GM18951 (cell line): ENCODE measurements around the gene HMSD.
"Not testable (repeated sequence)": the region's sequence is repeated elsewhere in the genome, so short reads cannot be mapped to it uniquely, and the experiment has no call there.

Experiments used
- POLR2A ChIP-seq: IDR thresholded peaks from 4 replicates; pipeline ENCODE4 v1.6.1; 2011; ENCODE audit warnings: mild to moderate bottlenecking; ENCODE audit not compliant: insufficient read length, insufficient read depth; ENCODE audit errors: extremely low read depth
- in situ Hi-C: fragments of 300-500 bp; cut with MboI; formaldehyde crosslinking; loops from one replicate; pipeline ENCODE4 v1.12.0; 2022; ENCODE audit warnings: low sequenced_read_pairs, mixed read lengths, inconsistent platforms; ENCODE audit not compliant: unreplicated experiment

HMSD gene

GRCh38 chr18:63930773-63931354 is 18.2 kb upstream of the HMSD start:
- TF ChIP-seq POLR2A: no peak
- in situ Hi-C loops: no loop called here

GRCh38 chr18:63936156-63936931 is 12.8 kb upstream of the HMSD start:
- in situ Hi-C loops: no loop called here
- TF ChIP-seq POLR2A: no peak

DNA sequence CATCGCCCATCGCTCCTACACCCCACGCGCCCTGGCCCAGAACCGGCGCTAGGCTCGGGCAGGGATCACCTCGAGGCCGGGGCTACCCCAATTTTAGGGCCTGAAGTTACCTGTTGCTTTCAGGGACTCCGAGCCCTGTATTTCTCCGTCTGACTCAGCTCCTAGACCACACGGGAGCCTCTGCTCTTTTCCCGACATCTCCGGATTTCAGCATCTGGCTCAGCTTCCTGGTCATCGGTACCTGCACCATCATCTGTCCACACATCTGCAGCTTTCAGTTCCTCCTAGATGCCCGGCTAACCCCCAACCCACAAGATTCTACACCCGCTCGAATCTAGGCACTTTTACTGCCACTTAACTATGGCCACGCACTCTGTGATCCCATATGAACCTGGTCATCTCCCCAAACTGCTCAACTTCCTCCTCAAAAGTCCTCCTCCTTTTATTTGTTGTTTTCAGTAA is 12.1 kb upstream of the HMSD start:
- in situ Hi-C loops: no loop called here
- no peak for TF ChIP-seq POLR2A

DNA sequence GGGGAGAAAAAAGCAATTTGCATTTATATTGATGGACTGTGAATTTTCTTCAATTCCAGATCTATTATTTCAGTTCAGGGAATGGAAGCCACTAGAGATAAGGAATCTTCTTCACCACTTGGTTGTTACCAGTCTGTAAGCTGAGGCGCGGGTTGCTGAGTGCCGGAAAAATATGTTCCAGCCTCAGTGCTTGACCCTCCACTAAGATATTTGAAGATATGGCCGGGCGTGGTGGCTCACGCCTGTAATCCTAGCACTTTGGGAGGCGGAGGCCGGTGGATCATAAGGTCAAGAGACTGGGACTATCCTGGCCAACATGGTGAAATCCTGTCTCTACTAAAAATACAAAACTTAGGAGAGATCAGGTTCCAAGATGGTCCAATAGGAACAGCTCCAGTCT is 9.1 kb upstream of the HMSD start:
- in situ Hi-C loops: no loop called here
- no peak for TF ChIP-seq POLR2A

- in situ Hi-C loops: not testable (repeated sequence)
Measured at GRCh38 chr18:63940543-63941050, 8.5 kb upstream of the HMSD start.

DNA sequence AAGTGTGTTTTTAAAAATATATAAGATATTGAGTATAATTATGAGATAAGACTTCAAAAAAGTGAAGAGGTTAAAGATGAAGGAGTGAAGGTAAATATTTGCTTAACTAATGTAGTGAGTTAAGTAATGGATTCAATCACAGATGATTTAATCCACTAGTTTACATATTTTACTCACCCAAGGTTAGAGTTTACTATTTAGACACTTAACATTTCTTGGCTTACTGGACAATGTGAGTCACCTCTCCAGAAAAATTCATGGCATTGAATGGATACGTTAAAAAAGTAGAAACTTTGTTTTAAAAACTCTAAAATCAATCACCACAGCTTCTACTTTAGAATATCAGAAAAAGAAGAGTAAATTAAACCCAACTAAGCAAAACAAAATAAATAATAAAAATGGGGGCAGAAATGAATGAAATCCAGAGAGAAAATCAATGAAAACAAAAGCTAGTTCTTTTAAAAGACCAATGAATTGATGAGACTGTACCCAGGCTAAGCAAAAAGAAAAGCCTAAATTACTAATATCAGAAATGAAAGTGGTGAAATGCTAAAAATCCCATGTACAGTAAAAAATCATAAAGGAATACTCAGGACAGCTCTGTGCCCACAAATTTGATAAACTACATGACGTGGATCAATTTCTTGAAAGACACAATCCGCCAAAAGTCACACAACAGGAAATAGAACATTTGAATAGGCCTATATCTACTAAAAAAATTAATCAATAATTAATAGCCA is 1.9 kb upstream of the HMSD start:
- no peak for TF ChIP-seq POLR2A
- in situ Hi-C loops: no loop called here

DNA sequence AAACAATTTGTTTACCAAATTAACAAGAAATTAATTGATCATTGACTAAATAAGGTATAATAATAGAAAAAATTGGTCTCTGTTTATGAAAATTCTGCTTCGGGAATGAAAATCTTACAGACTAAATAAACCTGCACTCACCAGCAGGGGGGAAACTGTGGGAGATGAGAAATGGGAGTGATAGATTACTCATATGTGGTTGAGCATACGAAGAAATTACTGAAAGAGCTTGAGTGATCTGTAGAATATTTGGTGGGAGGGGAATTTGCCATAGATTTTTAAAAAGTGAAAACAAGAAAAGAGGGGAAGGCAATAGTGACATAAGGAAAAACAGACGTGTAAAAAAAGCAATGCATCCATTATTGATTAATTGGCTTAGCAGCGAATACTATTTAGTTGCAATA is 2.2 kb downstream of the HMSD start:
- in situ Hi-C loops: no loop called here
- TF ChIP-seq POLR2A: no peak

- in situ Hi-C loops: no loop called here
- no peak for TF ChIP-seq POLR2A
Measured at GRCh38 chr18:63953811-63954210, 4.7 kb downstream of the HMSD start.

GRCh38 chr18:63956755-63957154 is 7.7 kb downstream of the HMSD start:
- in situ Hi-C loops: no loop called here
- no peak for TF ChIP-seq POLR2A

GRCh38 chr18:63960891-63961290 is 11.8 kb downstream of the HMSD start:
- TF ChIP-seq POLR2A: no peak
- in situ Hi-C loops: no loop called here

- in situ Hi-C loops: no loop called here
- TF ChIP-seq POLR2A: no peak
Measured at GRCh38 chr18:63961435-63961980, 12.4 kb downstream of the HMSD start.

DNA sequence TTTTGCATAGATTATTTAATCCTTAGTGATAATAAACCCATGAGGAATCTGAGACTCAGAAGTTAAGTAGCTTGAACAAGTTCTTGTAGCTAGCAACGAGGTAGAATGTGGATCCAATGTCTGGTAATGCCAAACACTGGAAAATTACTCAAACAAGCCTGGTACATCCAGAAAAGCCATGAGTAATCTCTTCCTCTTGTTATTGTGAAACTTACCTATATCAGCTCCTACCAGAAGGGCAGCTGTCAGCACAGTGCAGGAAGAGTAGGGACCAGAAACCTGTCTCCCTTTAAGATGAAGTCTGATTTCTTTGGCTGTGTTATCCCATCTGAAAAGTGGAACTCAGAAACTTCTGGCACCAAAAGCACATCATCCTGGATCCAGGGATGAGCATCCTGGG is 13.0 kb downstream of the HMSD start:
- TF ChIP-seq POLR2A: no peak
- in situ Hi-C loops: no loop called here

- no peak for TF ChIP-seq POLR2A
- in situ Hi-C loops: no loop called here
Measured at GRCh38 chr18:63963615-63964256, 14.6 kb downstream of the HMSD start.
